HG03432 (cell line): ENCODE data around the gene TTC4.
"Not testable (repeated sequence)": the region's sequence is repeated elsewhere in the genome, so short reads cannot be mapped to it uniquely, and the experiment has no call there.

Experiments used
- ATAC-seq: cut with Tn5 transposase; IDR thresholded peaks from one replicate; pipeline ENCODE4 v1.9.1; 2021; ENCODE audit warnings: mild to moderate bottlenecking, moderate library complexity; ENCODE audit not compliant: unreplicated experiment

TTC4 gene

DNA sequence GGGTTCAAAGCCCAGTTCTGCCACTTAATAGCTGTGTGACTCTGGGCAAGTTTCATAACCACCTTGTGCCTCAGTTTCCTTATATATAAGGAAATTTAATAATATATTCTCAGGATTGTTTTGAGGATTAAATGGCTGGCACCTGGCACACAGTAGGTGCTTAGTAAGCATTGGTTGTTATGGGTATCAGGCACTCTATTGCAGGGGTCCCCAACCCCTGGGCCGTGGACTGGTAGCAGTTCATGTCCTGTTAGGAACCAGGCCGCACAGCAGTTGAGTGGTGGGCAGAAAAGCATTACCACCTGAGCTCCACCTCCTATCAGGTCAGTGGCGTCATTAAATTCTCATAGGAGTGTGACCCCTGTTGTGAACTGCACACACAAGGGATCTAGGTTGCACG is 30.2 kb downstream of the TTC4 start:
- no peak for ATAC-seq

DNA sequence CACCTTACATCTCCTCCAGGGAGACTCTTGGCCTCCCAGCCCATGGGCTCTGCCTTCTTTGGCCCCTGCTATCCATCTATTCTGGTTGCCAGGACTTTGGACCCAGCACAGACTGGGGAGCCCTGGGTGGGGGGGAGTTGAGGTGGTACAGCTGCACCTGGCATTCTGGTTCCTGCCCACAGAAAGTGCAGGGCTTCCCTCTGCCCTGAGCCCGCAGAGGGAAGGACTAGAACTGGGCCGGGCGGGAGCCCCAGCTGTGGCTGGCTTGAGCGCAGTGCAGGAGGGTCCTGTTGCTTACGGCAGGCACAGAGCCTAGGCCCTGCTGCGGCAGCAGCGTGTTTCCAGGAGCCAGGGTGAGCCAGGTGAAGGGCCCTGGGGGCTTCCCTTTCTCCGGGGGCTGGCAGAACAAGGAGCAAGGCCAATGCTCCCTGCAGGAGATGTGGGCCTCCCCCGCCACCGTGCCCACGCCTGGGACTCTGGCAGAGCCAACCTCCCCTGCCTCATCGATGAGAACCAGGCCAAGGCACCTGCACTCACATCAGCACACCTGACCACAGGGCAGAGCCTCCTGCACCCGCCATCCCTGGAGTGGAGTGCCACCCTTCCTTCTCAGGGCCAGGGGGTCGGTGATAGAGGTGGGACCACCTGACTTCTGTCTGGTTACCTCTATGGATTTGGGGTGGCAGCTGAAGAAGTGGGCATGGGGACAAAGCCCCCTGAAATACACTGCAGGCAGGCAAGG is 32.6 kb downstream of the TTC4 start:
- no peak for ATAC-seq

DNA sequence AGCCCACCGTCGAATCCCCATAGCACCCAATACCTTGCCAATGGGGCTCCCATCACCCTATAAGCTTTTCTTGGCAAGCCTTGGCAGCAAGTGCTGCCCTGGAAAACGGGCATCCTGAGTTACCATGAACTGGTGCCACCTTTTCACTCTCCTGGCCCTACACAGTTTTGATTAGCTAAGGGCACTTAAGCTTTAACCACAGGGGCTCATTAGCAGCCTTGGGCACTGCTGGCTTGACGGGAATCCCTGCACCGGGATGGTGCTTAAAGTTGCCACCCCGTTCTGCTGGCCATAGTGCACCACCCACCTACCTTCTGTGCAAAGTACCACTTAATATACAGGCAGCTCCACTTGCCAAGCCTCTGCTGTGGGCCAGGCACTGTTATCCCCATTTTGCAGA is 34.9 kb downstream of the TTC4 start:
- ATAC-seq, result no peak

DNA sequence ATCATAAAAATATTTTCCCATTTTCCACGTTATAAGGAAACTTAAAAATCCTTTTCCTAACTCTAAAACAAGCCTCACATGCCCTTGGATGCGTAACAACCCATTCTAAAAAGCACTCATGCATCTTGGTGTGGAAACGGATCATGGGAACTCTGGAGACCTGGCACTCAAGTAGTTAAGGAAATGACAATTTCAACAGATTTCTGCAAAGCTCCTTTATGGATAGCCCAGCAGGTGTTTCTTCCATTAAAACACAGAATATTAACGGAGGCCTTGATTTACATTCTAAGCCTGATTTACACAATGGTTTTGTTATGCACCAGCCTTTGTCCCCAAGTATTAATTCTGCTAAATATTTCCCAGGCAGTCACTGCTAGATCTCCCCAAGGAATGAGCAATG is 35.8 kb downstream of the TTC4 start:
- ATAC-seq, result no peak

DNA sequence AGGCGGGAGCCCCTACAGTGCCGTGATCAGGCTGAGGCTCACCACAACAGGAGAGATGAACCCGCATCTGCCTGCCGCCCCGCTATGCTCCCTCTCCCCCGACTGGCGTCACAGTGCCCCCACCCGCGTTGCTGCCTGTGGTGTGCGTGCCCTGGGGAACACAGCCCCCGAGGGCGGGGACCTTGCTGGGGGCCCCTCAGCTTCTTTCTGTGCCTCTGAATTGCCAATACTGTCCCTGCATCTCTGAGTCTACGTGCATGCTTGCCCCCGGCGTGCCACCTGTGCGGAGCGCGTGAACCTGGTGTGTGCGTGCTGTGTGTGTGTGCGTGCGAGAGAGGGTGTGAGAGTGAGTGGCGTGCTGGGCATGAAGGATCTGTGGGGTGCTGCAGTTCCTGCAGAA is 38.4 kb downstream of the TTC4 start:
- ATAC-seq, result no peak

DNA sequence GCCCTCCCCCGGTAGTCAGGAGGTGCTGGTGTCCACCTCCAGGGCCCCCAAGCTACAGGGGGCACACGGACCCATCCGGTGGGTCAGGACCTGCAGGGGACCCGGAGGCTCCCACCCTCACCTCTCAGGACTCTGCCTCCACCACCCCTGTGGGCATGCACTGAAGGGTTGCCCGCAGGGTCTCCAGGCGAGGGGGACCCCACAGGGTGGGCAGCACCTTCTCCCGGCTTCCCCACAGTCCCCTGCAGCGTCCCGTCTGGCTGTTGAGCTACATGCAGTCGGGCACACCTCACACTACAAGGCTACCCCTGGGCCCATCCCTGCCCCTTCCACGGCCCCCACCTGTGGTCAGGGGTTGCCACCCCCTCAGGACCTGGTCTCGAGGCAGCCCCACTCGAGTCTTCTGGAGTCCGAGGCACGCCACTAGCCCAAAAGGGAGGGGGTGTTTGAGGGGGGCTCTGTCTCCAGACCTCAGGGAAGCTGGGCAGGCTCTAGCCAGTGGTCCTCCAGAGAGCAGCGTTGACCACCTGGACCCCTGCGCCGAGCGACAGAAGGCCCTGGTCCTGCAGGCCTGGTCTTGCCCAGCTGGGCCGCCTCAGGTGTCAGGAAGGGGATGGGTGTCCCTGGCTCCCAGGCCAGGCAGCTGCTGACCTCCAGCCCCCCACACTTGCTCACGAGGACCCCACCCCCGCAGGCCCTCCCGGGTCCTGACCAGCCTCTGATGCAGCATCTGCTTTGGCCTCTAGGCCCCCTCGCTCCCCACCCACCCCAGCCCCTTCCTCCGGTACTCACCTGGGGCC is 39.0 kb downstream of the TTC4 start:
- ATAC-seq, result no peak

DNA sequence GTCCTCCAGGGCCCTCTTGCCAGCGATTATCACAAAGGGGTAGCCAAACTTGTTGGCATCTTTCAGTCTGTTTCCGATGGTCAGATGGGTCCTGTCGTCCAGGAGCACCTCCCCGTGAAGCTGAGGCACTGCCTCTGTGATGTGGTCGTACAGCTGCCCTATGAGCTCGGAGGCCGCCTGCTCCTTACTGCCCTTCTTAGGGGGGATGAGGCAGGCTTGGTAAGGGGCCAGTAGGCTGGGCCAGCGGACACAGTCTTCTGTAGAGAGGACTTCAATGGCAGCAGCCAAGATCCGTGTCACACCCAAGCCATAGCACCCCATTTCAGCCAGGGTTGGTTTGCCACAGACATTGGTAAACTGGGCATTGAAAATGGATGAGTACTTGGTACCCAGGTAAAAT is 42.2 kb downstream of the TTC4 start:
- no peak for ATAC-seq

DNA sequence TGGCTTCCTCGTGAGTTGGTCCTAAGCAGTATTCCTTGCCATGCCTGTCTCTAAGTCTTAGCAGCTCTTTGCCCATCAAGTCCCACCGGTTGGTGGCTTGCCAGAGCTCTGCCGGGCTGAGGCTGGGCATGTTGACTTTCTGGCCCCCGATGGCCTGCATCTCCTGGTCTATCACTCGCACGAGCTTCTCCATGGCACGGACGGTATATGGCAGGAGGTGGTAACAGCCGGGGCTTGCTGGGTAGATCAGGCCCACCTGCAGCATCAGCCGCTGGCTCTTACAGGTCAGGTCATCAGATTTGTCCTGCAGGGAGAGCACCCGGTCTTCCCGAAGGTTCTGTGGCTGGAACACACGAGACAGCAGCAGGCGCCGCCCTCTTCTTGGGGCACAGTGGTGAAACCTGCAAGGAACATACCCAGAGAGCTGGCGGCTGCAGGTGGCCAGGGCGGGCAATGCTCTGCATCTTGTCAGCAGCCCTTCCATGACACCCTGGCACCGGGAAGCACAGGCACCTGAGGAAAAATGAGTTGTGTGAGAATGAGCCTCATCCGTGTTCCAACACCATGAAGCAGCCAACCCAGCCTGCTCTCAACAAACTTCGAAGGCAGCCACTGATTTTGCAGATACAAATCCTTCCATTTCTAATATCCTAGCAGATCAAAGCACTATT is 43.2 kb downstream of the TTC4 start:
- ATAC-seq, result no peak

DNA sequence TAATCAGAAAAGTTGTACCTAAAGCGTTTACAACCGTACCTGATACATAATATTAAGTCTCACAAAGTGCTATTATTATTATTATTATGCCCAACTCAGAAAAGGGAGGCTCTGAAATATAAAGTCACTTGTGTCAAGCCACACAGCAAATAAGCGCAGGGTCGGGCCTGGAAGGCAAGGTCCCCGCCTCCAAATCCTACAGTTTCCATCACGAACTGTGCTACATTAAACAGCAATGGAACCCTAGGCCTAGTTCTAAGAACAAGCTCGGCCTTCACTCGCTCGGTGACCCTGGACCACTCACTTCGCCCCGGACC is 48.1 kb downstream of the TTC4 start:
- ATAC-seq, result no peak

DNA sequence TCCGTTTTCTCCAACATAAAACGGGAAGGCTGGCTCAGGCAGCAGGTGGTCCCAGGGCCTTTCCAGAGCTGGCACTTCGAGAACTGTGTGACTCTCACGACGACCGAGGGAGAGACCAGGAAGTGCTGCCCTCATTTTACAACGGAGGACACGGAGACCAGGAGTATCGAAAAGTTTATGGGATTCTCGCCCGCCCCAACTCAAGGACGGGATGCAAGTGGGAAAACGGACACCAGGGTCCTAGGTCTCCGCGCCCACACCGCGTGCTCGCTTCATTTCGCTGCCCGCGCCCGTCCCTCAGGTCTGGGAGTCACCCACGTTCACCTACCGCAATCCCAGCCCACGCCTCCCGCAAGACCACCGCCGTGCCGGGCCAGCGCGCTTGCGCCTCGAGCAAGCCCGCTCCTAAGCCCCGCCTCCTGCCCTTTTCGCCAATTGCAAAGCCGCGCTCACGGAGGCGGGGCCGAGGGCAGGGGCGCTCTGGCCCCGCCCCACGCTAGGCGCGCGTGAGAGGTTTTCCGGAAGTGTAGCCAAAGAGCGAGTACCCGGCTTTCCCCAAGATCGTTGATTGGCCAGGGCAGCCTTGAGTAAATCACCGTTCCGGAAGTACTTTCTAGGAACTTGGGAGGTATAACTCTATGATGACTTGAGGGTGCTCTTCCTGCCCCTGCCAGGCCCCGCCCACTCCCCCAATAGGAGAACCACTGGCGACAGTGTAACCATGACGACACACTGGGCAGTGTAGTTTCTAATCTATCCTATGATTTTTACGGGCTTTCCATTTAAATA is 48.7 kb downstream of the TTC4 start, which contains the start of gene PARS2:
Gene PARS2, minus strand, starts transcription at position 391 of the 789 bp plus-strand sequence. CDS start 5,362 bp downstream, outside the sequence.
- peak; percentile 96 for ATAC-seq

DNA sequence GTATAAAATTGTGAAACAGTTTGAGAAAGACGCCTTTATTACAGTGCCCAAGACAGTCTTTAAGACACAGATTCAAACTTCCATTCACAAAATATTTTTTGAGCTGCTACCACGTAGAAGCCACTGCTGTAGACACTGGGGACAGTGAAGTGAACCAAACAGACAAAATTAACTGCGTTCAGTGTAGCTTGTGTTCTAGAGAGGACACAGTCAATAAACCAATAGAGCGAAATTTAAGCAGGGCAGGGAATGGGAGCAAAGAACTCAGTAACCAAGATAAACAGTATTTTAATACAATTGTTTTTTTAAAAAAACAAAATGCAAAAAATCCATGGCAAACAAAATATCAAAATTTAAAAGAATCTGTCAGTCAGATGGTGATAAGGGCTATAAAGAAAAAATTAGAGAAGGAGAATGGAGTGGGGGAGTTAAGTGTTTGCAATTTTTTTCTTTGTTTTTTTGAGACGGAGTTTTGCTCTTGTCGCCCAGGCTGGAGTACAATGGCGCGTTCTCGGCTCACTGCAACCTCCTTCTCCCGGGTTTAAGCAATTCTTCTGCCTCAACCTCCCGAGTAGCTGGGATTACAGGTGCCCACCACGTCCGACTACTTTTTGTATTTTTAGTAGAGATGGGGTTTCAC is 49.4 kb downstream of the TTC4 start:
- peak; percentile 9 for ATAC-seq

DNA sequence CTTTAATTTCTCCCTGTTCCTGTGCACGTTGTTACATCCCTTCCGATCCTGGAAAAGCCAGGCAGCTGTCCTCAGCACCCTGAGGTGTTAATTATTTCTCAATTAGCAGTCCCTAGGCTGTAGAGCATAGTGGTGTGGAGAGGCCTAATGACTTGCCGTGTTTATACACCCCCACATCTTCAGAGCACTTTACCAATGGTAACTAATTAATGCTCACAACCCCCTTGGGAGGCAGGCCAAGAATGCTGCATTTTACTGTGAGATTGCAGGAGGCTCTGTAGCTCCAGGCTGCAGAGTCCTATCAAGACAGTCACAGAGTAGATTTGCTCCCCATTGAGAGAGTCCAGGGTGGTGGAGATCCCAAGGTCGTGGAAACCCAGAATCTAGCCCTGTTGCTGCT is 51.1 kb downstream of the TTC4 start:
- ATAC-seq, result no peak

DNA sequence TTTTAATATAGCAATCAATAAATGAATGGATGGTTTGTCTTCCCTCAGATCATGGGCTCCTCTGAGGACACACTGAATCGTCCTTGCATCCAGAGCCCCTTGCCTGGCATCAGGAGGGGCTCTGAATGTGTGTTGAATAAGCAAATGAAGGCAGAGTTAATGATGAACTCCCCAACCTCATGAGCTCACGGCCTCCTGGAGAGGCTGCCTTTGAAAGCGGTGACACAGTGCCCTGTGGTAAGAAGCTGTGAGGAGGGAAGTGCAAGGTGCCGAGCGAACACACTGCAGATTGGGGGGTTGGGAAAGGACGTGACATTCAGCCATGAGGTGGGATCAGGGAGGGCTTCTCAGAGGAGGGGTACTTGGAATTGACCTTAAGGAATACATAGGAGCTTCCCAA is 51.9 kb downstream of the TTC4 start:
- no peak for ATAC-seq

DNA sequence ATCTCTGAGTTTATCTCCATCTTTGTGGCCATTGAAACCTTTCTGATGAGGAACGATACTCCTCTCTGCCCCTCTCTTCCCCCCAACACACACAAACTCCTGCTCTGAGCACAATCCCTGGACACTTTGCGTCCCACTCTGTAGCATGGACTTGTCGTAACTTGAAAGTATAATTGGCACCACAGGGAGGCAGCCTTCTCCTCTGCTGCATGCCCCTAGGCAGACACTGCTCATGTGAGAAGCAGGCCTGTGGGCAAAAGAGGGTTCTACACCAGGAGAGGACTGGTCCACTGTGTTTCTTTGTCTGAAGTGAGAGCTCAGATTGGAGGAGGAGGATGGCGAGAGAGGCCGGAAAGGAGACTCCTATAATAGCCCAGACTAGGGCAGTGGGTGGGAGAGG is 52.4 kb downstream of the TTC4 start:
- no peak for ATAC-seq

DNA sequence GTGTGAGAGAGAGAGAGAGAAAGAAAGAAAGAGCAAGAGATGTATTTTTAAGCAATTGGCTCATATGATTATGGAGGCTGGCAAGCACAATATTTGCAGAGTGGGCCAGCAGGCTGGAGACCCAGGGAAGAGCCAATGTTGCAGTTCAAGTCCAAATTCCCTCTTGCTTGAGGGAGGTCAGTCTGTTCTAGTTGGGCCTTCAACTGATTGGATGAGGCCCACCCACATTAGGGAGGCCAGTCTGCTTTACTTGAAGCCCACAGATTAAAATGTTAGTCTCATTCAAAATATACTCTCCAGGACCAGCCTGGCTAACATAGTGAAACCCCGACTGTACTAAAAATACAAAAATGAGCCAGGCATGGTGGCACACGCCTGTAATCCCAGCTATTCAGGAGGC is 57.3 kb downstream of the TTC4 start:
- no peak for ATAC-seq

DNA sequence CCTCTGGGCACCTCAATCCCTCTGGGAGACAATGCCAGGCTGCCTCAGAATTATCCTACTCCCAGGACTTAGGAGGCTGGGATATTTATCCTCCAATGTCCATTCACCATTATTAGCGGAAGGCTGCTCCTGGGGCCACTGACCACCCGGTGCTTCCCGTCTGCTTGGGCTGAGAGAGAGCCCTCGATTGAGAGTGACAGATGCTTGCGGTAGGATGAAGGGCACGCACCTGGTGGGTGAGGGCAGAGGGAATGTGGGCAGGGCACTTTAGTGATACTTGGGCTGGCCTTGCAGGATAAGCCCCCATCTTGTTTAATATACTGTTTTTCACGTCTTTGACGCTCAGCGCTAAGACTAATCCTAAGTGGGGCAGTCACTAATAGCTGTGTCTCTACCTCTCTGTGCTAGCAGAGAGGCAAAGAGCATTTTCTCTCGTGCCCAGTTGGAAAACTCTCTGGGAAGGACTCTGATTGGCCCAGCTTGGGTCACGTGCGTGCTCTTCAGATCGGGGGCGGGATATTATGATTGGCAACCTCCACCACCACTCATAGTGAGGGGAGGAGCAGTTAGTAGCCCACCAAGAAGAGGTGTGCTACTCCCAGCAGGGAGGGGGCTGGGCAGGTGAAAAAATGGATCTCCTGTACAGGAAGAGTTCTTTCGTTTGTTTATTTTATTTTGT is 59.3 kb downstream of the TTC4 start:
- ATAC-seq, result no peak

DNA sequence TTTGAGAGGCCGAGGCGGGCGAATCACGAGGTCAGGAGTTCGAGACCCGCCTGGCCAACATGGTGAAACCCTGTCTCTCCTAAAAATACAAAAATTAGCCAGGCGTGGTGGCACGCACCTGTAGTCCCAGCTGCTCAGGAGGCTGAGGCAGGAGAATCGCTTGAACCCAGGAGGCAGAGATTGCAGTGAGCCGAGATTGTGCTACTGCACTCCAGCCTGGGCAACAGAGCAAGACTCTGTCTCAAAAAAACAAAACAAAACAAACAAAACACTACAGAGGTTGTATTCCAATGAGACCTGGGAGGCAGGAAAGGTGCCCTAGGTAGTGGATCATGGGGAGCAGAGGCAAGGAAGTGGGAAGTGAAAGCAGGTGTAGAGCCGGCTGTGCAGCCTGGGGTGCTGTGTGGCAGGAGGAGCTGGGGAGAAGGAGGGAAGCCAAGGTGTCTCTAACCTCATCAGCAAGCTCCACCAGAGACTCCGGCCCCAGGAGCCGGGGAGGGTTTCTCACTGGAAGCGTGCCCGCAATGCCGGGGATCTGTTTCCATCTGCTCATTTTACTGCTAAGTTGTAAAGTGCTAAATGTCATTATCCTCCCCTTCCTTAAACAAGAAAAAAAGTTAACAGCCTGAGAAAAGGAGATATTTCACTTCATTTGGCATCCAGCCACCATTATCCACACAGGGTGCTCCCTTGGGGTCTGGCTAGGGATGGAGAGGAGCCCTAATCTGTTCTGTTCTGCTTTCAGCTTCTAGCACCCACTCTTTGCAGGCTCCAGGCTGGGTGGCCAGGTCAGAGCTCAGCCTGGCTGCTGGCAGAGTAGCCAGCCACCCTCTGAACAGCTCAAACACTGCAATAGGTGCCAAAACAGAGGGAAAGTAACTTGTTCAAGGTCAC is 60.4 kb downstream of the TTC4 start:
- not testable (repeated sequence) for ATAC-seq

DNA sequence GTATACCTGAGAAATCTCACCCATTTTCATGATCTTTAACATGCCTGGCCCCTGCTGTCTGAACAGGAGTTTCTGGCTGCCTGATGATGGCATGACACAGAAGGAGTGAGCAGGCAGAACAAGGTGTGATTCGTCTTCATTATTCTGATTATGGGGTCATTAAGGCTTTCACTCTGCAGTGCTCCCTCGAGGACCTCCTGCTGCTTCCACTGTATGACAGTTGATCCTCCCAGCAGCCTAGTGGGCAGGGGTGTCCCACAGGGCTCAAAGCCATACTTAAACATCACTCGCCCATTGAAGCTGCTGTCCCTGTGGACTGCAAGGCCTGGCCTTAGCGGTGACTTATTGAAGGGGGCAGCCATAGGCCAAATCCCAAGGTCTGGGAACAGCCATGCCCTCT is 61.4 kb downstream of the TTC4 start:
- no peak for ATAC-seq

DNA sequence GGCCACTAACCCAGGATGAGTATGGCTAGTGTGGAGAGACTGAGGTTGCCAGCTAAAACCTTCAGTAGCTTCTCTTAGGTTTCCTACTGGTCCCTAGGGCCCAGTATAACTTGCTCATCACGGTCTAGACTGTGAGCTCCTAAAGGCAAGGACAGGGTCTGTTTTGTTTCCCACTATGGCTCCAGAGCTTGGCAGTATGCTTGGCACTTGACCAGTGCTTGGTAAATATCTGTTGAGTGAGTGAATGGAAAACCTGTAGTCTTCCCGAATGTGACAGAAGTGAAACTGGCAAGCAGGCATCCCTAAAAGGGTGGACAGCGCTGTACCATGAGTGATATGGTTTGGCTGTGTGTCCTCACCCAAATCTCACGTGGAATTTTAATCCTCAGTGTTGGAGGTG is 61.8 kb downstream of the TTC4 start:
- no peak for ATAC-seq
